HL-60 (cell line): ENCODE data around the gene OR7G3.

Experiments
- DNase-seq, 2 experiments: peaks; one replicate each; pipeline ENCODE4 v3.0.0-alpha.2; 2010 to 2020; ENCODE audit warnings: low read depth in 1 of 2, low spot score in 1 of 2
- H3K27ac ChIP-seq: fragments of 250-450 bp; sonication (Bioruptor Pico); replicated peaks from 2 replicates; pipeline ENCODE4 v1.5.1; 2020; ENCODE audit warnings: mild to moderate bottlenecking, moderate library complexity
- H3K27me3 ChIP-seq: fragments of 250-450 bp; sonication (Bioruptor Pico); 2 replicates; pipeline ENCODE4 v1.5.1; 2021; ENCODE audit warnings: mild to moderate bottlenecking, moderate library complexity; ENCODE audit not compliant: insufficient read depth, poor library complexity, severe bottlenecking
- H3K4me3 ChIP-seq: replicated peaks from 2 replicates; pipeline ENCODE4 v1.5.1; 2011; ENCODE audit warnings: mild to moderate bottlenecking, control low read depth, low read length; ENCODE audit not compliant: insufficient read depth
- GABPA ChIP-seq: IDR thresholded peaks from 2 replicates; pipeline ENCODE4 v1.6.1; 2012; ENCODE audit warnings: low read depth
- POLR2AphosphoS5 ChIP-seq: IDR thresholded peaks from 2 replicates; pipeline ENCODE4 v1.6.1; 2012; ENCODE audit warnings: low read depth
- REST ChIP-seq: IDR thresholded peaks from 2 replicates; pipeline ENCODE4 v1.6.1; 2012; ENCODE audit warnings: low read depth; ENCODE audit not compliant: insufficient replicate concordance
- SPI1 ChIP-seq: IDR thresholded peaks from 2 replicates; pipeline ENCODE4 v1.6.1; 2012; ENCODE audit warnings: low read depth, mild to moderate bottlenecking, borderline replicate concordance
- TF ChIP-seq, protein P1 (sequence below): IDR thresholded peaks from one replicate; pipeline ENCODE4 v1.5.1; 2011; ENCODE audit warnings: low read length, control low read depth, inconsistent platforms; ENCODE audit not compliant: insufficient read depth

The OR7G3 gene

DNA sequence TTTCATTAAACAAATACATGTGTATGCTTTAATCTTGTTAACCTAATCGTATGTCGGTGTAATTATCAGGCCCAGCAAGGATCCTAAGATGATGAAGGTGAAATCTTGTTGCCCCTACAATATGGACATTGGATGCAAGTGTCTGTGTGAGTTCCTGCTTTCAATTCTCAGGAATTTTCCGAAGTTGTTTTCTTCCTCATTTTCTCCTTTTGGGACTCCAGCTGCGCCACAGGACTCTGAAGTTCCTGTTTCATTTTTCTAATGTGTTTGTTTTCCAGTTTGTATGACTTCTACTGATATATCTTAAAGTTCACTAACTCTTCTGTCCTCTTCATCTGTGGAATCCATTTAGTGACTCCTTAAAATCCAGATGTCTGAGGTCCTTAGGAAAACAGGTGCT is 40.1 kb upstream of the OR7G3 start:
- no peak for TF ChIP-seq REST
- TF ChIP-seq GABPA, result no peak
- no peak for TF ChIP-seq POLR2AphosphoS5
- TF ChIP-seq SPI1, result no peak
- TF ChIP-seq, protein P1, sequence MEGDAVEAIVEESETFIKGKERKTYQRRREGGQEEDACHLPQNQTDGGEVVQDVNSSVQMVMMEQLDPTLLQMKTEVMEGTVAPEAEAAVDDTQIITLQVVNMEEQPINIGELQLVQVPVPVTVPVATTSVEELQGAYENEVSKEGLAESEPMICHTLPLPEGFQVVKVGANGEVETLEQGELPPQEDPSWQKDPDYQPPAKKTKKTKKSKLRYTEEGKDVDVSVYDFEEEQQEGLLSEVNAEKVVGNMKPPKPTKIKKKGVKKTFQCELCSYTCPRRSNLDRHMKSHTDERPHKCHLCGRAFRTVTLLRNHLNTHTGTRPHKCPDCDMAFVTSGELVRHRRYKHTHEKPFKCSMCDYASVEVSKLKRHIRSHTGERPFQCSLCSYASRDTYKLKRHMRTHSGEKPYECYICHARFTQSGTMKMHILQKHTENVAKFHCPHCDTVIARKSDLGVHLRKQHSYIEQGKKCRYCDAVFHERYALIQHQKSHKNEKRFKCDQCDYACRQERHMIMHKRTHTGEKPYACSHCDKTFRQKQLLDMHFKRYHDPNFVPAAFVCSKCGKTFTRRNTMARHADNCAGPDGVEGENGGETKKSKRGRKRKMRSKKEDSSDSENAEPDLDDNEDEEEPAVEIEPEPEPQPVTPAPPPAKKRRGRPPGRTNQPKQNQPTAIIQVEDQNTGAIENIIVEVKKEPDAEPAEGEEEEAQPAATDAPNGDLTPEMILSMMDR, result no peak
- Histone ChIP-seq H3K4me3 (no peak overlapping the region), H3K27me3 (no peaks in the 10 kb centered on the region), H3K27ac (no peak overlapping the region)
- no peak for DNase-seq

- Histone ChIP-seq H3K27me3 (no peaks in the 10 kb centered on the region), H3K4me3 (no peak overlapping the region), H3K27ac (no peak overlapping the region)
- no peak for DNase-seq
- TF ChIP-seq SPI1, result no peak
- TF ChIP-seq, protein P1, result no peak
- no peak for TF ChIP-seq GABPA
- no peak for TF ChIP-seq POLR2AphosphoS5
- TF ChIP-seq REST, result no peak
Observed at GRCh38 chr19:9165261-9165660, 38.5 kb upstream of the OR7G3 start.

GRCh38 chr19:9161427-9161826 is 34.7 kb upstream of the OR7G3 start:
- Histone ChIP-seq H3K27me3 (no peaks in the 10 kb centered on the region), H3K27ac (no peak overlapping the region), H3K4me3 (no peak overlapping the region)
- no peak for DNase-seq
- TF ChIP-seq REST (no peak), GABPA (no peak), POLR2AphosphoS5 (no peak), SPI1 (no peak)
- TF ChIP-seq, protein P1, result no peak
